KOPT-K1 (cell line): ENCODE measurements around the gene ZNF275.
"Not testable (repeated sequence)": the region's sequence is repeated elsewhere in the genome, so short reads cannot be mapped to it uniquely, and the experiment has no call there.

Source experiments
- H3K27ac ChIP-seq: fragments of 200-600 bp; sonication (generic); 2 replicates; pipeline ENCODE4 v1.5.1; 2016; ENCODE audit warnings: antibody characterized with exemption, mild to moderate bottlenecking, low read depth, low read length; ENCODE audit not compliant: poor library complexity, severe bottlenecking
- H3K36me3 ChIP-seq: fragments of 200-600 bp; sonication (generic); 2 replicates; pipeline ENCODE4 v1.5.1; 2017; ENCODE audit warnings: antibody characterized with exemption, mild to moderate bottlenecking, low read length, moderate library complexity; ENCODE audit not compliant: insufficient read depth
- H3K9me3 ChIP-seq: fragments of 200-600 bp; sonication (generic); 2 replicates; pipeline ENCODE4 v1.5.1; 2017; ENCODE audit warnings: antibody characterized with exemption, low read length, mild to moderate bottlenecking; ENCODE audit not compliant: insufficient read depth, poor library complexity, severe bottlenecking

ZNF275 gene

GRCh38 chrX:153384973-153385372, 51.0 kb downstream of the ZNF275 start:
- not testable (repeated sequence) for H3K36me3 ChIP-seq, H3K27ac ChIP-seq, H3K9me3 ChIP-seq

- no peaks in the 10 kb centered on the region for H3K36me3 ChIP-seq
- peaks cover 5% of the 10 kb centered on the region for H3K9me3 ChIP-seq
- no peak overlapping the region for H3K27ac ChIP-seq
Observed at GRCh38 chrX:153386097-153386496, 52.1 kb downstream of the ZNF275 start.

GRCh38 chrX:153387345-153387744, 53.4 kb downstream of the ZNF275 start:
- H3K36me3 ChIP-seq: no peaks in the 10 kb centered on the region
- H3K9me3 ChIP-seq: peaks cover 5% of the 10 kb centered on the region
- no peak overlapping the region for H3K27ac ChIP-seq

- no peaks in the 10 kb centered on the region for H3K9me3 ChIP-seq
- H3K27ac ChIP-seq: no peak overlapping the region
- H3K36me3 ChIP-seq: no peaks in the 10 kb centered on the region
Observed at GRCh38 chrX:153387987-153388721, 54.2 kb downstream of the ZNF275 start.

- Histone ChIP-seq H3K27ac (no peak overlapping the region), H3K36me3 (no peaks in the 10 kb centered on the region), H3K9me3 (no peaks in the 10 kb centered on the region)
Observed at GRCh38 chrX:153388722-153389459, 54.9 kb downstream of the ZNF275 start.

GRCh38 chrX:153389460-153389768, 55.5 kb downstream of the ZNF275 start:
- not testable (repeated sequence) for H3K36me3 ChIP-seq, H3K27ac ChIP-seq, H3K9me3 ChIP-seq

- H3K9me3 ChIP-seq: no peaks in the 10 kb centered on the region
- H3K36me3 ChIP-seq: no peaks in the 10 kb centered on the region
- no peak overlapping the region for H3K27ac ChIP-seq
Observed at GRCh38 chrX:153392642-153393321, 58.8 kb downstream of the ZNF275 start.

GRCh38 chrX:153394612-153395011, 60.7 kb downstream of the ZNF275 start:
- Histone ChIP-seq H3K9me3 (no peaks in the 10 kb centered on the region), H3K27ac (no peak overlapping the region), H3K36me3 (no peaks in the 10 kb centered on the region)

GRCh38 chrX:153395613-153396319, 61.8 kb downstream of the ZNF275 start:
- Histone ChIP-seq H3K27ac (no peak overlapping the region), H3K36me3 (no peaks in the 10 kb centered on the region), H3K9me3 (no peaks in the 10 kb centered on the region)

- no peak overlapping the region for H3K27ac ChIP-seq
- H3K36me3 ChIP-seq: no peaks in the 10 kb centered on the region
- H3K9me3 ChIP-seq: no peaks in the 10 kb centered on the region
Observed at GRCh38 chrX:153396320-153397195, 62.6 kb downstream of the ZNF275 start.

GRCh38 chrX:153397256-153397960, 63.5 kb downstream of the ZNF275 start:
- no peaks in the 10 kb centered on the region for H3K9me3 ChIP-seq
- no peak overlapping the region for H3K27ac ChIP-seq

GRCh38 chrX:153398275-153398960, 64.5 kb downstream of the ZNF275 start:
- Histone ChIP-seq H3K9me3 (no peaks in the 10 kb centered on the region), H3K27ac (no peak overlapping the region), H3K36me3 (no peaks in the 10 kb centered on the region)

More at GRCh38 chrX:153397256-153397960, 63.5 kb downstream of the ZNF275 start:
- no peaks in the 10 kb centered on the region for H3K36me3 ChIP-seq
